GM21515 (cell line): Measurements from ENCODE around the gene TRIM9.

Experiments
- ATAC-seq: cut with Tn5 transposase; IDR thresholded peaks from one replicate; pipeline ENCODE4 v1.9.1; 2021; ENCODE audit not compliant: unreplicated experiment

TRIM9 gene

GRCh38 chr14:51093371-51094281 lies 1.3 kb downstream of the TRIM9 start:
- peak; percentile 34 for ATAC-seq

GRCh38 chr14:51092965-51093364 lies 1.9 kb downstream of the TRIM9 start:
- no peak for ATAC-seq

GRCh38 chr14:51089278-51089677 lies 5.6 kb downstream of the TRIM9 start:
- no peak for ATAC-seq

GRCh38 chr14:51087031-51087441 lies 7.9 kb downstream of the TRIM9 start:
- ATAC-seq: no peak

GRCh38 chr14:51086044-51086443 lies 8.9 kb downstream of the TRIM9 start:
- ATAC-seq: no peak

GRCh38 chr14:51084962-51085361 lies 9.9 kb downstream of the TRIM9 start:
- no peak for ATAC-seq

GRCh38 chr14:51084507-51084906 lies 10.4 kb downstream of the TRIM9 start:
- no peak for ATAC-seq

GRCh38 chr14:51082349-51082748 lies 12.6 kb downstream of the TRIM9 start:
- no peak for ATAC-seq

- ATAC-seq: no peak
Observed at GRCh38 chr14:51081712-51082111, 13.2 kb downstream of the TRIM9 start.

- ATAC-seq: no peak
Observed at GRCh38 chr14:51081209-51081608, 13.7 kb downstream of the TRIM9 start.

GRCh38 chr14:51080645-51081044 lies 14.3 kb downstream of the TRIM9 start:
- no peak for ATAC-seq

- no peak for ATAC-seq
Observed at GRCh38 chr14:51079489-51079888, 15.4 kb downstream of the TRIM9 start.

- ATAC-seq: no peak
Observed at GRCh38 chr14:51079085-51079484, 15.8 kb downstream of the TRIM9 start.

- no peak for ATAC-seq
Observed at GRCh38 chr14:51074701-51075385, 20.1 kb downstream of the TRIM9 start.

GRCh38 chr14:51073731-51074130 lies 21.2 kb downstream of the TRIM9 start:
- ATAC-seq: no peak

- no peak for ATAC-seq
Observed at GRCh38 chr14:51072976-51073375, 21.9 kb downstream of the TRIM9 start.

- no peak for ATAC-seq
Observed at GRCh38 chr14:51071857-51072256, 23.0 kb downstream of the TRIM9 start.

- no peak for ATAC-seq
Observed at GRCh38 chr14:51070726-51071125, 24.2 kb downstream of the TRIM9 start.

- no peak for ATAC-seq
Observed at GRCh38 chr14:51069055-51069454, 25.9 kb downstream of the TRIM9 start.

- no peak for ATAC-seq
Observed at GRCh38 chr14:51068268-51068667, 26.6 kb downstream of the TRIM9 start.

GRCh38 chr14:51067295-51067694 lies 27.6 kb downstream of the TRIM9 start:
- no peak for ATAC-seq

- ATAC-seq: no peak
Observed at GRCh38 chr14:51066576-51066975, 28.3 kb downstream of the TRIM9 start.
